ENCODE results near the gene ERAP2.

Gene ERAP2

GRCh38 chr5:96934708-96935558 lies 58.6 kb downstream of the ERAP2 start:
- DNase-seq, result peak; percentile 94

GRCh38 chr5:96935559-96936430 lies 59.5 kb downstream of the ERAP2 start, which contains the start of gene LNPEP:
Gene LNPEP, plus strand, starts transcription at chr5:96936080. Its CDS starts 76 bp downstream, at chr5:96936156.
- DNase-seq, result peak; percentile 97

- peak; percentile 24 for DNase-seq
Measured at GRCh38 chr5:96936431-96937320, 60.4 kb downstream of the ERAP2 start.

GRCh38 chr5:96940586-96940985 lies 64.3 kb downstream of the ERAP2 start:
- no peak for DNase-seq

GRCh38 chr5:96941140-96941539 lies 64.8 kb downstream of the ERAP2 start:
- no peak for DNase-seq

GRCh38 chr5:96942078-96942477 lies 65.8 kb downstream of the ERAP2 start:
- DNase-seq, result no peak

GRCh38 chr5:96942911-96943310 lies 66.6 kb downstream of the ERAP2 start:
- DNase-seq, result no peak

- no peak for DNase-seq
Measured at GRCh38 chr5:96943799-96944198, 67.5 kb downstream of the ERAP2 start.

GRCh38 chr5:96945144-96945897 lies 69.0 kb downstream of the ERAP2 start:
- DNase-seq, result no peak

GRCh38 chr5:96946381-96946780 lies 70.1 kb downstream of the ERAP2 start:
- no peak for DNase-seq

GRCh38 chr5:96952118-96952750 lies 75.9 kb downstream of the ERAP2 start:
- DNase-seq, result no peak

GRCh38 chr5:96952974-96953730 lies 76.9 kb downstream of the ERAP2 start:
- DNase-seq, result no peak

GRCh38 chr5:96957254-96958049 lies 81.2 kb downstream of the ERAP2 start:
- no peak for DNase-seq

GRCh38 chr5:96958977-96959376 lies 82.7 kb downstream of the ERAP2 start:
- DNase-seq, result no peak

GRCh38 chr5:96961053-96961452 lies 84.8 kb downstream of the ERAP2 start:
- no peak for DNase-seq

- DNase-seq, result no peak
Measured at GRCh38 chr5:96962540-96962991, 86.3 kb downstream of the ERAP2 start.

GRCh38 chr5:96963267-96963666 lies 87.0 kb downstream of the ERAP2 start:
- DNase-seq, result no peak

GRCh38 chr5:96966801-96967200 lies 90.5 kb downstream of the ERAP2 start:
- DNase-seq, result no peak

- no peak for DNase-seq
Measured at GRCh38 chr5:96967400-96967799, 91.1 kb downstream of the ERAP2 start.

- DNase-seq, result no peak
Measured at GRCh38 chr5:96968074-96968473, 91.8 kb downstream of the ERAP2 start.

All from NCI-H345 (cell line).